NCI-H345 treated with DMSO at 0.1 percent for 48 hours (cell line): ENCODE results near the gene MFAP5.

Source experiments
- DNase-seq: peaks from one replicate; lab custom pipeline; 2025; ENCODE audit not compliant: unreplicated experiment; lab: John Stamatoyannopoulos, UW

The MFAP5 gene

GRCh38 chr12:8662593-8662992, at the start of gene MFAP5:
TSS of gene MFAP5 (minus strand) at chr12:8662826. CDS start at chr12:8662104, 722 bp downstream.
- DNase-seq: no peak

- no peak for DNase-seq
Measured at GRCh38 chr12:8709124-8709830, 46.7 kb upstream of the MFAP5 start.

GRCh38 chr12:8702159-8702558, 39.5 kb upstream of the MFAP5 start:
- no peak for DNase-seq

GRCh38 chr12:8701046-8701660, 38.5 kb upstream of the MFAP5 start:
- DNase-seq: no peak

- no peak for DNase-seq
Measured at GRCh38 chr12:8699714-8700113, 37.1 kb upstream of the MFAP5 start.

GRCh38 chr12:8698879-8699278, 36.3 kb upstream of the MFAP5 start:
- DNase-seq: no peak

GRCh38 chr12:8698132-8698851, 35.7 kb upstream of the MFAP5 start:
- peak; percentile 12 for DNase-seq

- peak; percentile 62 for DNase-seq
Measured at GRCh38 chr12:8697476-8698131, 35.0 kb upstream of the MFAP5 start, which contains the start of gene RIMKLB. TSS of gene RIMKLB (plus strand) at chr12:8697991. CDS start at chr12:8713867, 15,876 bp downstream.

GRCh38 chr12:8697120-8697475, 34.5 kb upstream of the MFAP5 start:
- peak; percentile 32 for DNase-seq

- DNase-seq: no peak
Measured at GRCh38 chr12:8696442-8697090, 33.9 kb upstream of the MFAP5 start.

GRCh38 chr12:8695116-8695515, 32.5 kb upstream of the MFAP5 start:
- no peak for DNase-seq

- peak; percentile 34 for DNase-seq
Measured at GRCh38 chr12:8692573-8692972, 29.9 kb upstream of the MFAP5 start.

GRCh38 chr12:8689681-8690080, 27.1 kb upstream of the MFAP5 start:
- DNase-seq: no peak

GRCh38 chr12:8687846-8688601, 25.4 kb upstream of the MFAP5 start:
- DNase-seq: peak; percentile 2

GRCh38 chr12:8685051-8685450, 22.4 kb upstream of the MFAP5 start:
- no peak for DNase-seq

- peak; percentile 2 for DNase-seq
Measured at GRCh38 chr12:8681129-8681884, 18.7 kb upstream of the MFAP5 start.

- DNase-seq: no peak
Measured at GRCh38 chr12:8680533-8680932, 17.9 kb upstream of the MFAP5 start.

- no peak for DNase-seq
Measured at GRCh38 chr12:8678661-8679111, 16.1 kb upstream of the MFAP5 start.

GRCh38 chr12:8677362-8677761, 14.7 kb upstream of the MFAP5 start:
- no peak for DNase-seq
